Fibroblast of mammary gland (primary cell): ENCODE results near the gene KMT2C.
"Not testable (repeated sequence)": the region's sequence is repeated elsewhere in the genome, so short reads cannot be mapped to it uniquely, and the experiment has no call there.

ENCODE experiments used
- DNase-seq: peaks from one replicate; pipeline ENCODE4 v3.0.0-alpha.2; 2010; ENCODE audit warnings: low read depth
- H3K4me3 ChIP-seq: 2 replicates; pipeline ENCODE4 v1.5.1; 2011; ENCODE audit warnings: low read depth, mild to moderate bottlenecking, low read length, moderate library complexity; ENCODE audit not compliant: control insufficient read depth
- TF ChIP-seq, protein P1 (sequence below): conservative IDR thresholded peaks from 2 replicates; pipeline ENCODE4 v1.5.1; 2011; ENCODE audit warnings: low read depth, low read length, inconsistent platforms; ENCODE audit not compliant: control insufficient read depth, insufficient read depth

Gene KMT2C

DNA sequence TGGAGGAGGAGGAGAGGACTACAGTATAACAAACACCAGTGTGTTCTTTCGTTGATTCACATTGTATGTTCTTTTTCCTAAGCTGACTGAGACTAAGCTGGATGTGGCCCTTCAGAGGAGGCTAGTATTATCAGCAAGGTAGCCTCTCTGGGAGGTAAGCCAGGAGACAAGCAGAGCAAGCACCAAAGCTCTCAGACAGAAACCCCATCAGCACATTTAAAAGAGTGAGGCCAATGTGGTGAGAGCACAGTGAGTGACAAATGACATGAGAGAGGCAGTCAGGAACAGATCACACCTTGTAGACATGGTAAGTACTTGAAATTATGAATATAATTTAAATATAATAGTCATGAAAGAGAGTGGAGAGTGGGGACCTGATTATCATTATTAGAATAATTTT lies 107.6 kb downstream of the KMT2C start:
- no peak for DNase-seq
- TF ChIP-seq, protein P1, sequence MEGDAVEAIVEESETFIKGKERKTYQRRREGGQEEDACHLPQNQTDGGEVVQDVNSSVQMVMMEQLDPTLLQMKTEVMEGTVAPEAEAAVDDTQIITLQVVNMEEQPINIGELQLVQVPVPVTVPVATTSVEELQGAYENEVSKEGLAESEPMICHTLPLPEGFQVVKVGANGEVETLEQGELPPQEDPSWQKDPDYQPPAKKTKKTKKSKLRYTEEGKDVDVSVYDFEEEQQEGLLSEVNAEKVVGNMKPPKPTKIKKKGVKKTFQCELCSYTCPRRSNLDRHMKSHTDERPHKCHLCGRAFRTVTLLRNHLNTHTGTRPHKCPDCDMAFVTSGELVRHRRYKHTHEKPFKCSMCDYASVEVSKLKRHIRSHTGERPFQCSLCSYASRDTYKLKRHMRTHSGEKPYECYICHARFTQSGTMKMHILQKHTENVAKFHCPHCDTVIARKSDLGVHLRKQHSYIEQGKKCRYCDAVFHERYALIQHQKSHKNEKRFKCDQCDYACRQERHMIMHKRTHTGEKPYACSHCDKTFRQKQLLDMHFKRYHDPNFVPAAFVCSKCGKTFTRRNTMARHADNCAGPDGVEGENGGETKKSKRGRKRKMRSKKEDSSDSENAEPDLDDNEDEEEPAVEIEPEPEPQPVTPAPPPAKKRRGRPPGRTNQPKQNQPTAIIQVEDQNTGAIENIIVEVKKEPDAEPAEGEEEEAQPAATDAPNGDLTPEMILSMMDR, result no peak
- no peak overlapping the region for H3K4me3 ChIP-seq

DNA sequence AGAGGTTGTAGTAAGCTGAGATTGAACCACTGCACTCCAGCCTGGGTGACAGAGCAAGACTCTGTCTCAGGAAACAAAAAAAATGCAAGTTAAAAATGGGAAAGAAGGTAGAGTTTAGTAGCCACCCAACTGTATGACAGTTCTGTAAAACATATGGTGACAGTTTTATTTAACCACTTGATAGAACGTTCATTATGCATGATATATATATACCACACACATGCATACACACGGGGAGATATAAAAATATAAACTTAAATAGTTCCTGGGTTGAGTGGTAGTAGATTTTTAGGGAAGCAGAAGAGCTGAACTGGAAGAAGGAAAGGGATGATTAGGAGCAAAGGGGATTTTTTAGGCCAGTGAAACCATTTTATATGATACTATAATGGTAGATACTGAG lies 120.0 kb downstream of the KMT2C start:
- TF ChIP-seq, protein P1, result no peak
- no peak for DNase-seq
- H3K4me3 ChIP-seq, result no peak overlapping the region

DNA sequence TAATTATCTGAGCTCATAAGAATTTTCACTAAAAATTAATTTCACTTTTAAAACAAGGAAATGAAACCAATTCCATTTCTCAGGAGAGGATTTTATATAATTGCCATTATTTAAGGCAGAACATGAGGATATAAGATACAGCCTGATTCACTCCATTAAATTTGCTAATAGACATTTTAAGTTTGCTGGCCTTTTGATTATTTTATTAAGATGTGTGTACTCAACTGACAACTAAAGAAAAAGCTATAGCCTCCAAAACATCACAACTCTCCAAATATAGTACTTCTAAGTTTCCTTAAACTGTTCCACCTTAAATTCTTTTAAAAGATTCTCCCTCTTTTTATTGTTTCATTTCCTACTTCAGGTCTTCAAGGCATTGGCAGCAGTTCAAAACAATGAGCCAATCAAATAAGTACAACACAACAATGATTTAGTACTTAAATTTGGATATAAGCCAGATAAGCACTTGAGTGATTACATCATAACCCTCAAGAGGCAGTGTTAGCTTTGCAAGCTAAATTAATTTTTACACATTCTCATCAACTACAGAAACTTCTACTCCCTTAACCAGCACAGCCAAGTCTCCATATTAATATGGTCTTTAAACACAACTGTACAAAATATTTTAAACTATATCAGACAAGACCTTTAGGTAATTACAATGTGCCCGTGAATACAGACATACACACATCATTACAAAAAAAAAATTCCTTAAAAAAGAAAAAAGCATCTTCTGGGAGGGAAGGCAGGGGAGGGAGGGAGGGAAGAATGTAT lies 121.8 kb downstream of the KMT2C start:
- H3K4me3 ChIP-seq, result no peak overlapping the region
- TF ChIP-seq, protein P1, result no peak
- peak; percentile 83 for DNase-seq

DNA sequence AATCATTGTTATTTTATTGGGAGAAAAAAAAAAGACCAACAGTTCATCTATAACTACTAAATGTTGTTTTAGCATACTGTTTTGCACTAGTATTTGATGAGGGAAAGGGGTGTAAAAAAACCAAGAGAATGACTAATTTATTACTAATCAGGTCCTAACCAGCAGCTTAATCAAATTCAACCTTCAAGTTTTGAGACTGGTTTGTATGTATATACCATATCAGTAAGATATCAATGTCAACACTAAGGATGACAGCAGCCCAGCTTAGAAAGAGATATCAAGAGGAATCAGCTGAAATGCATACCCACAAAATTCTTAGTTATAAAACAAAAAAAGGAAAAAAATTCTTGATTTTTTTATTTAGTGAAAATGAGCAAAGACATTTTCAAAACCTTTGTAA lies 122.6 kb downstream of the KMT2C start:
- no peak overlapping the region for H3K4me3 ChIP-seq
- no peak for DNase-seq
- TF ChIP-seq, protein P1, result no peak

DNA sequence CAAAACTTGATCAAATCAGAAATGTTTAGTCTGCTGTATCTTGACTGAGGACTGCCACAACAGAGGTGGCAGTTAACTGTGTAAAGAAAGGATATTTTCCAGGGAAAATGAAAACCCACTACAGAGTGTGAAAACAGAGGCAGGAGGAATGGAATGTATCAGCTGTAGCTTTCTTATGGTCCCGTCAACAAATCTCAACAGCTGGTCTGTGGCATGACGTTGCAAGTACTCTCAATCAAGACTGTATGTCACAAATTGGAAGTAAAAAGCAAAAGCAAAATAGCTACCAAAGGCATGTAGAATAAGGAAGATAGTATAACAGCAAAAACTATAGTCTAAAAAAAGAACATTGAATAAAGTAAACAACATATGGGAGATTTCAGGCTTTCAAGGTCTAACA lies 123.5 kb downstream of the KMT2C start:
- H3K4me3 ChIP-seq, result no peak overlapping the region
- DNase-seq, result peak; percentile 45
- TF ChIP-seq, protein P1, result no peak

DNA sequence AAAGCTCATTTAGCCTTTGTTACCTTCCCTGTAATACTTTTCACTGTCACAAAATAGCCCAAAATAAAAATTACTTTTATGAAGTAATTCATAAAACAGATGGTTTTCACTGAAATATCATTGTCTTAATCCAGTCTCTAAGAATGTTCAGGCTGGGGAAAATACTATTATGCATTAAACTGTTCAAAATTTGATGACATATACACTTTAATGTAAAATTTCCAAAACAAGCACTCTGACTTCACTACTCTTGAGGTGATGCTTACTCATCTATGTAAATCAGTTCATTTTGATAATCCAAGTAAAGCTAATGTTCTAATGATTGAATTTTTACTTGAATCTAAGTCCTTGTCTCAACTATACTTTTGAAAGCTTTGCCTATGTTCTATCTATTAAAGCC lies 127.9 kb downstream of the KMT2C start:
- TF ChIP-seq, protein P1, result no peak
- no peak for DNase-seq
- no peak overlapping the region for H3K4me3 ChIP-seq

DNA sequence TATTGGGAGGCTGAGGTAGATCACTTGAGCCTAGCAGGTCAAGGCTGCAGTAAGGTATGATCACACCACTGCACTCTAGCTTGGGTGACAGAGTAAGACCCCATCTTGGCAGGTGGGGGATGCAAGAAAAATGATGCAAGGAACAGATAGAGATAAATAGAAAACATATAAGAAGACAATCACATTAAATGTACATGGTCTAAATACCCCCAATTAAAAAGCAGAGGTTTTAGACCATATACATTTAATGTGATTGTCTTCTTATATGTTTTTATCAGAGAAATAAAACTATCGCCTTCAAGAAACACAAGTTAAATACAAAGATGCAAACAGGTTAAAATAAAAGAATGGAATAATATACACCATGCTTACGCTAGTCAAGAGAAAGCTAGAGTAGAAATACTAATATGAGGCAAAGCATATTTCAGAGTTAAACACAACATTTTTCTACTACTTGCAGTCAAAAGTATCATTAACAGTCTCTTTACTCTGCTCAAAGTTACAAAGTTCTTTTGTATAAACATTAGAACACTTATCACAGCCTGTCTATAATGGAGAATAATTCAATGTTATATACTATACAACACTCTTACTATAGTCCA lies 136.2 kb downstream of the KMT2C start:
- not testable (repeated sequence) for H3K4me3 ChIP-seq, DNase-seq
